ENCODE results near the gene MOB1A. TPM values are rescaled to one million over a fixed set of nuclear protein-coding genes. Genes with fewer than 3 reads are reported as not detected.

The MOB1A gene
- total and polyA plus RNA-seq, 2 of the 13 experiments (the other 11 are each of a cell fraction or from before 2014, with no cell fraction given), result 48.2 to 139 TPM

- TF ChIP-seq ZNF674 (CRISPR knock-in tag; IDR thresholded peaks at IDR 0.05; ENCODE audit: low read depth) (0 out of 2 replicates have a peak, but pooled peaks have one; percentile 81), MXD3 (CRISPR knock-in tag; IDR thresholded peaks at IDR 0.05) (peak; percentile 91), TCF12 (IDR thresholded peaks at IDR 0.05) (no peak), TCF12 (CRISPR knock-in tag; IDR thresholded peaks at IDR 0.05) (0 out of 2 replicates have a peak, but pooled peaks have one; percentile 47), CBX1 (IDR thresholded peaks at IDR 0.05; ENCODE audit: low read depth) (peak; percentile 55), SP4 (CRISPR knock-in tag; IDR thresholded peaks at IDR 0.05) (peak; percentile 85), ZXDC (CRISPR knock-in tag; IDR thresholded peaks at IDR 0.05) (peak; percentile 90), SOX5 (CRISPR knock-in tag; IDR thresholded peaks at IDR 0.05; ENCODE audit: borderline replicate concordance) (peak; percentile 50; the same call in 1 of the 2 replicates), AKNA (CRISPR knock-in tag; IDR thresholded peaks at IDR 0.05; ENCODE audit: borderline replicate concordance) (no peak), DPF2 (CRISPR knock-in tag; IDR thresholded peaks at IDR 0.05; ENCODE audit: borderline replicate concordance, low read depth) (no peak), ZNF768 (CRISPR knock-in tag; IDR thresholded peaks at IDR 0.05) (peak; percentile 84; the same call in 1 of the 2 replicates), MYC (CRISPR knock-in tag; IDR thresholded peaks at IDR 0.05; ENCODE audit: borderline replicate concordance) (peak; percentile 99), ZNF235 (CRISPR knock-in tag; IDR thresholded peaks at IDR 0.05; ENCODE audit: borderline replicate concordance) (peak; percentile 92), MTF2 (CRISPR knock-in tag; IDR thresholded peaks at IDR 0.05; ENCODE audit: borderline replicate concordance) (peak; percentile 86), RFXAP (CRISPR knock-in tag; IDR thresholded peaks at IDR 0.05; ENCODE audit: borderline replicate concordance) (peak; percentile 90; the same call in 1 of the 2 replicates), KDM5B (CRISPR knock-in tag; IDR thresholded peaks at IDR 0.05; ENCODE audit: borderline replicate concordance) (peak; percentile 96; the same call in 1 of the 2 replicates), YY1 (IDR thresholded peaks at IDR 0.05; ENCODE audit: insufficient read depth, insufficient replicate concordance, low read depth, low read length) (peak; percentile 74), ZFP36L2 (CRISPR knock-in tag; IDR thresholded peaks at IDR 0.05) (0 out of 2 replicates have a peak, but pooled peaks have one; percentile 87), PHF8 (CRISPR knock-in tag; IDR thresholded peaks at IDR 0.05) (peak; percentile 96), ZNF883 (CRISPR knock-in tag; IDR thresholded peaks at IDR 0.05; ENCODE audit: not compliant biosample characterization) (peak; percentile 91)
These were observed 20.0 kb upstream of the MOB1A start, which contains the start of gene MTHFD2 (continued) for GRCh38 chr2:74198461-74199274.
